GM10266 (cell line): ENCODE measurements around the gene ENTPD1.
"Not testable (repeated sequence)": the region's sequence is repeated elsewhere in the genome, so short reads cannot be mapped to it uniquely, and the experiment has no call there.

Source experiments
- DNase-seq: peaks from one replicate; pipeline ENCODE4 v3.0.0; 2012; ENCODE audit errors: extremely low spot score
- TF ChIP-seq, protein P1 (sequence below): IDR thresholded peaks from 2 replicates; pipeline ENCODE4 v1.5.1; 2012; ENCODE audit warnings: mild to moderate bottlenecking, low read depth; ENCODE audit not compliant: control insufficient read depth, insufficient read depth; ENCODE audit errors: missing control alignments

The ENTPD1 gene

DNA sequence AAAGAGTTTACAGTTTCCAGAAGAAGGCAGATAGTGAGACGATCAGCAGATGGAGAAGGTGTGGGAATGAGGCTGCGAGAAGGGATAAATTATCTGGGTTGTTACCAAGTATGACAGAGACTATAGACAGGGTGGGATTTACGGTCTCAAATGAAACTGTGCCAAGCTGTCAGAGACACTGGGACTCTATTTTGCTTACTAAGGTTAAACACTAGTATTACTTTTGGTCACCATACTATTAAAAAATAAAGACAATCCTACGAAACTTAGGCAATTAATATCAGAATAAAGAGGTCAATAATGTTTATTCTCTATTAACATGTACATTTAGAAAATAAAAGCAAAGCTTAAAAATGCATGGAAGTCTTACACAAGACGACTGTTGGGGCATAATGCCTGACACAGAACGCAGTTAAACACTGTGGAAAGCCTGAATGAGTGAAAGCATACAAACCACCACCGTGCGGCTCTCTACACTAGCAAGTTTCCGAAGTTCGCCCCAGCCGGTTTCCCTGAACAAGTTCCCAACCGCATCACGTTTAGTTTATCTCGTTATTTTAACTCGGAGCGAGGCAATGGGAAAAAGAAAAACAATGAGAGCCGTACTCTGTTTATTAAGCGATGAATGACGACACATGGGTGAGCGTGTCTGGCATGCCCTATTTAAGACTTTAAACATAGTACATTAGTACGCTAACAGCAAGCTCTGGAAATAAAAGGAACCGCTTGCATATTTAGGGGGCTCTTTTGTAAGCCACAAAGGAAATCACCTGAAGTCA is 150.9 kb downstream of the ENTPD1 start:
- TF ChIP-seq, protein P1, sequence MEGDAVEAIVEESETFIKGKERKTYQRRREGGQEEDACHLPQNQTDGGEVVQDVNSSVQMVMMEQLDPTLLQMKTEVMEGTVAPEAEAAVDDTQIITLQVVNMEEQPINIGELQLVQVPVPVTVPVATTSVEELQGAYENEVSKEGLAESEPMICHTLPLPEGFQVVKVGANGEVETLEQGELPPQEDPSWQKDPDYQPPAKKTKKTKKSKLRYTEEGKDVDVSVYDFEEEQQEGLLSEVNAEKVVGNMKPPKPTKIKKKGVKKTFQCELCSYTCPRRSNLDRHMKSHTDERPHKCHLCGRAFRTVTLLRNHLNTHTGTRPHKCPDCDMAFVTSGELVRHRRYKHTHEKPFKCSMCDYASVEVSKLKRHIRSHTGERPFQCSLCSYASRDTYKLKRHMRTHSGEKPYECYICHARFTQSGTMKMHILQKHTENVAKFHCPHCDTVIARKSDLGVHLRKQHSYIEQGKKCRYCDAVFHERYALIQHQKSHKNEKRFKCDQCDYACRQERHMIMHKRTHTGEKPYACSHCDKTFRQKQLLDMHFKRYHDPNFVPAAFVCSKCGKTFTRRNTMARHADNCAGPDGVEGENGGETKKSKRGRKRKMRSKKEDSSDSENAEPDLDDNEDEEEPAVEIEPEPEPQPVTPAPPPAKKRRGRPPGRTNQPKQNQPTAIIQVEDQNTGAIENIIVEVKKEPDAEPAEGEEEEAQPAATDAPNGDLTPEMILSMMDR = peak; percentile 29
- peak; percentile 59 for DNase-seq

DNA sequence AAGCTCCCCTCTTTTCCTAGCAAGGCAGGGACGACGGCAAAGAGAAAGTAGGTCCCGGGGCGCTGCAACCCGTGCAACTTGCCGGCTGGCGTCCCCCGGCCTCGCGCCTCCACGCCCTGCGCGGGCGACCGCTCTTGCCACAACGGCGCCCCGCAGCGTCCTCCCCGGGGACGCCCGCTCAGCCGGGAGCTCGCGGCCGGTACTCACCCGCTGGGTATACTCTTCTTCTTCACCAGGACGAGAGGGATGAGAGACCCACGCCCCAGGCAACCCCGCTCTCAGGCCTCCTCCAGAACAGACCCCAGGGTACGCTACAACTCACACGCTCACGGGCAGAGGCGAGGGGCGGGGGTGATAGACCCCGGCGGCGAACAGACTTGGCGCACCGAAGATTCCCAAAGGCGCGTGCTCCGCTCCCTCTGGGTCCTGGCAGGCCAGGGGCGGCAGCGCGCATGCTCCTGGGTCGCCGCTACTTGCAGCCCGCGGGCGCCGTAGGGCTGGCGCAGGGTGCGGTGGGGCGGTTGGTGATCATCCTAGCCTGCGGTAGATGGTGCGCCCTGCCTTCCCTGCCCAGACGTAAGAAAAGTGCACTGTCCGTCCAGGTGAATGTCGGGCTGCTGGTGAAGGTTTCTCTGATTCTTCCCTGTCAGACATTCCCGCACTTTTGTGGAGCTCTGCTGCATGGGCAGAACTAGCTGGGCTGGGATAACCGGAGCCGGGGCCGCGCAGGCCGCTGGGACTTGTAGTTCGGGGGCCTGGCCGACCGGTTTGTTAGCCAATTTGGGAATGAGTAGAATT is 151.7 kb downstream of the ENTPD1 start, which contains the start of gene CC2D2B:
CC2D2B (plus strand) TSS at position 520 of the 798 bp plus-strand sequence. CDS start 3,349 bp downstream, outside the sequence.
- peak; percentile 74 for DNase-seq
- TF ChIP-seq, protein P1 = peak; percentile 18

DNA sequence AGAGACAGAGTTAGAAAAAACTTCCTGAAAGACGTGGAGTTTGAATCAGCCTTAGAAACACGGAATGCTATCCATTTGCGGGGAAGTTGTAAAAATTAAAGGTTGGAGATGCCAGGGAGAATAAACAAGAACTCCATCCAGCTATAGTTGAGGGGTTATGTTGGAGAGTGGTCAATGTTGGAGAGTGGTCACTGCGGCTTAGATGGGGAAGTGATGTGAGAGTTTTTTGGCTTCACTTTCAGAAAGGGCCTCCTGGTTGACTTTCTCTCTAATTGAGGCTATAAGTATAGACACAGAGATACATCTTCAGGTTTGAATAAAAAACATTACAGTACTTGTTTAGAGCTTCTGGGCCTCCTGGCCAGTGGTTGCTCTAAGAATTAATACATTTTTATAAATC is 152.5 kb downstream of the ENTPD1 start:
- TF ChIP-seq, protein P1 = no peak

DNA sequence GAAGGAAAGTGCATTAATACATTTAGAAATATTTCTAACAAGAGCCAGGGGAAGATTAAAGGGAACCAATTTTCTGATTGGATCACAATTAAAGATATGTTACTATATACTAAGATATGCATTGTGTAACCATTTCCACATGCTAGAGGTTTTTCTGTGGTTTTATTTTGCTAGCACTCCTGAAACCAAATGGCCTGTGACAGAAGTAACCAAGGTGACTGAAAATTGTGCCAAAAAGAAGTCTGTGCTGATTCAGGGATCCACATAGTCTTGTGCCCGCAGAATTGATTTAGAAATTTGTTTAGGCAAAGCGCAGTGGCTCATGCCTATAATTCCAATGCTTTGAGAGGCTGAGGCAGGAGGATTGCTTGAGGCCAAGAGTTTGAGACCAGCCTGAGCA is 153.6 kb downstream of the ENTPD1 start:
- no peak for DNase-seq
- TF ChIP-seq, protein P1 = no peak

More for the DNA sequence above, 152.5 kb downstream of the ENTPD1 start:
- no peak for DNase-seq

DNA sequence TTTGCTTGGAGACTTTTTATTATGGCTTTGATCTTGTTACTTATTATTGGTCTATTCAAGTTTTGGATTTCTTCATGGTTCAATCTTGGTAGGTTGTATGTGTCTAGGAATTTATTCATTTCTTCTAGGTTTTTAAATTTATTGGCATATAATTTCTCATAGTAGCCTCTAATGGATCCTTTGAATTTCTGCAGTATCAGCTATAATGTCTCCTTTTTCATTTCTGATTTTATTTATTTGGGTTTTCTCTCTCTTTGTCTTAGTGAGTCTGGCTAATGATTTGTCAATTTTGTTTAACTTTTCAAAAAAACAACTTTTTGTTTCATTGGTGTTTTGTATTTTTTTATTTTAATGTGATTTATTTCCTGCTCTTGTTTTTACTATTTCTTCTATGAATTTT is 160.1 kb downstream of the ENTPD1 start:
- not testable (repeated sequence) for DNase-seq
